ENCODE data around the gene TMEM234. TPM values are rescaled to one million over a fixed set of nuclear protein-coding genes. Genes with fewer than 3 reads are reported as not detected.
A peak's percentile ranks its signal among the peaks of the same experiment; 100 is the strongest.

Gene TMEM234
- total and polyA plus RNA-seq, 2 of the 4 experiments (the other 2 are of a cell fraction) = 10.8 to 22.7 TPM

GRCh38 chr1:32239790-32240139 is 17.6 kb upstream of the TMEM234 start:
- Histone ChIP-seq H4K8ac (ENCODE audit: low read depth in 2 of 2, low read length in 2 of 2) (peak overlapping the region; percentile 16 to 78; a peak in 2 of 4 replicates), H3K23ac (ENCODE audit: low read depth, low read length) (no peak overlapping the region), H2AK9ac (replicated peaks; ENCODE audit: low read depth, low read length, poor library complexity) (peak overlapping the region; percentile 92), H3K9me1 (ENCODE audit: insufficient read depth, low read length) (peaks cover 15% of the 10 kb centered on the region), H2BK15ac (ENCODE audit: low read depth, low read length) (no peak overlapping the region), H3K79me1 (ENCODE audit: low read depth in 1 of 2, low read length in 2 of 2) (peaks cover 0 to 31% of the 10 kb centered on the region in 2 experiments; a peak in 2 of 4 replicates), H4K20me1 (ENCODE audit: insufficient read depth, low read length) (no peaks in the 10 kb centered on the region), H3K9me3 (ENCODE audit: control insufficient read depth, insufficient read depth, low read length) (no peaks in the 10 kb centered on the region), H2AK5ac (ENCODE audit: low read depth, low read length) (peak overlapping the region; percentile 51; the same call in 1 of the 2 replicates), H3K14ac (replicated peaks; ENCODE audit: low read depth, low read length) (no peak overlapping the region), H2BK120ac (ENCODE audit: low read depth, low read length) (peak overlapping the region; percentile 68), H3K27ac (ENCODE audit: insufficient read depth, low read length) (no peak overlapping the region), H3K4me3 (ENCODE audit: insufficient read depth, low read depth, low read length) (no peak overlapping the region), H2BK5ac (ENCODE audit: low read depth, low read length, poor library complexity, severe bottlenecking) (no peak overlapping the region), H3K4ac (ENCODE audit: low read depth, low read length) (peak overlapping the region; percentile 86), H3K9ac (ENCODE audit: low read depth, low read length) (no peak overlapping the region), H4K91ac (ENCODE audit: insufficient read depth, low read depth, low read length) (peak overlapping the region; percentile 69), H4K5ac (ENCODE audit: low read depth, low read length) (no peak overlapping the region), H3K36me3 (ENCODE audit: control insufficient read depth, insufficient read depth, low read length) (peaks cover under 1% of the 10 kb centered on the region; the same call in 1 of the 2 replicates), H3K18ac (ENCODE audit: low read depth, low read length) (no peak overlapping the region), H3K4me1 (ENCODE audit: control insufficient read depth, insufficient read depth, low read length) (peaks cover 16% of the 10 kb centered on the region), H3K4me2 (ENCODE audit: low read depth, low read length) (peak overlapping the region; percentile 86; the same call in 1 of the 2 replicates), H3K27me3 (ENCODE audit: control insufficient read depth, insufficient read depth, low read length) (no peaks in the 10 kb centered on the region), H2AFZ (replicated peaks; ENCODE audit: low read length, poor library complexity) (peak overlapping the region; percentile 89), H2BK20ac (ENCODE audit: low read depth, low read length) (peak overlapping the region; percentile 55; the same call in 1 of the 2 replicates), H3K56ac (ENCODE audit: extremely low read depth, insufficient read depth, low read length) (no peak overlapping the region)
- intact Hi-C loops (cut with micrococcal nuclease) = loop anchor here (5.0 kb wide), 2 partner anchors 73 to 93 kb away; no protein-coding TSS in a partner anchor
- WGBS, 2 experiments (ENCODE audit: extremely low coverage in 2 of 2, insufficient read length in 1 of 2) = 60% methylated on average over 13 of the region's 20 CpGs; no CpG with 5 or more reads in 1 of the 2 experiments
- TF ChIP-seq MAZ (IDR thresholded peaks at IDR 0.05; ENCODE audit: borderline replicate concordance, low read depth, low read length) (no peak), SMC3 (IDR thresholded peaks at IDR 0.05; ENCODE audit: low read depth, low read length) (no peak), CHD1 (IDR thresholded peaks at IDR 0.05; ENCODE audit: low read depth, low read length) (no peak)
- ChIA-PET POLR2A (ENCODE audit: unreplicated experiment) (no interaction called here), CTCF (interaction anchor here (1.1 to 1.7 kb wide), 2 partner anchors 9 to 24 kb away, joined by 5 to 6 read pairs; no protein-coding TSS in a partner anchor)
- DNase-seq (no peak), ATAC-seq (ENCODE audit: low read depth) (no peak)
- dilution Hi-C loops (cut with HindIII; ENCODE audit: low sequenced_read_pairs, unreplicated experiment) = no loop called here
- in situ Hi-C loops (cut with MboI; ENCODE audit: low sequenced_read_pairs) = no loop called here
- no TSS peak for BruUV-seq (replicated peaks)
